Muscle layer of colon (tissue), 2 donors: ENCODE results near the gene RSU1.
"Not testable (repeated sequence)": the region's sequence is repeated elsewhere in the genome, so short reads cannot be mapped to it uniquely, and the experiment has no call there.

Experiments used
- H3K27ac ChIP-seq: one replicate; pipeline ENCODE4 v1.7.0; 2013; ENCODE audit warnings: low read depth, mild to moderate bottlenecking, low read length, moderate library complexity
- H3K27me3 ChIP-seq, 2 donors: one replicate each; pipeline ENCODE4 v1.7.0; 2013; ENCODE audit warnings: low read length in 2 of 2, mild to moderate bottlenecking in 2 of 2; ENCODE audit not compliant: insufficient read depth in 2 of 2, control insufficient read depth in 1 of 2
- H3K36me3 ChIP-seq: one replicate; pipeline ENCODE4 v1.7.0; 2013; ENCODE audit warnings: mild to moderate bottlenecking, low read length; ENCODE audit not compliant: insufficient read depth
- H3K4me1 ChIP-seq: one replicate; pipeline ENCODE4 v1.7.0; 2013; ENCODE audit warnings: mild to moderate bottlenecking, low read length; ENCODE audit not compliant: insufficient read depth
- H3K4me3 ChIP-seq, 2 donors: one replicate each; pipeline ENCODE4 v1.7.0; 2013; ENCODE audit warnings: low read length in 2 of 2, low read depth in 1 of 2, mild to moderate bottlenecking in 1 of 2, moderate library complexity in 1 of 2
- H3K9ac ChIP-seq: one replicate; pipeline ENCODE4 v1.7.0; 2013; ENCODE audit warnings: low read length
- H3K9me3 ChIP-seq: one replicate; pipeline ENCODE4 v1.7.0; 2013; ENCODE audit warnings: mild to moderate bottlenecking, low read length
- donor health status: abdominal sarcoma.
- donor health status: Adenocarcinoma of cecum.

RSU1 gene

DNA sequence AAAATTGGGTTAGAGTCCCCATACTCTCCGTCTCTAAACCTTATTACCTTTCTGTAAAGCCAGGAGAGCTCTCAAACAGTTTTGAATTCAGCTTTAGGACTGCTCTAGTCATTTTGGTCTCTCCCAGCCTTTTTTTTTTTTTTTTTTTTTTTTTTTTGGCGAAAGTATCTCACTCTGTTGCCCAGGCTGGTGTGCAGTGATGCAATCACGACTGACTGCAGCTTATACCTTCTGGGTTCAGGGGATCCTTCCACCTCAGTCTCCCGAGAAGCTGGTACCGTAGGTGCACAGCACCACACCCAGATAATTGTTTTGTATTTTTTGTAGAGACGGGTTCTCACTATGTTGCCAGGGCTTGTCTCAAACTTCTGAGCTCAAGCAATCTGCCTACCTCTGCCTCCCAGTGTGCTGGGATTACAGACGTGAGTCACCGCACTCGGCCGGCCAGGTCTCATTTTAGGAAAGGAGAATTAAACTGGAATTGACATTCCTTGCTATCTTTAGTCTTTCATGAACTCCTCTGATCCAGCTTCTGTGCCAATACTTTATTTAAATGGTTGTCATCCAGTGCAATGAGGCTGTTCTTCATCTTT, 31.4 kb upstream of the RSU1 start:
- H3K36me3 ChIP-seq, result no peaks in the 10 kb centered on the region
- no peak overlapping the region for H3K4me3 ChIP-seq
- no peak overlapping the region for H3K27ac ChIP-seq
- no peak overlapping the region for H3K9ac ChIP-seq
- no peaks in the 10 kb centered on the region for H3K9me3 ChIP-seq
- H3K4me1 ChIP-seq, result no peaks in the 10 kb centered on the region
- H3K27me3 ChIP-seq, result no peaks in the 10 kb centered on the region

DNA sequence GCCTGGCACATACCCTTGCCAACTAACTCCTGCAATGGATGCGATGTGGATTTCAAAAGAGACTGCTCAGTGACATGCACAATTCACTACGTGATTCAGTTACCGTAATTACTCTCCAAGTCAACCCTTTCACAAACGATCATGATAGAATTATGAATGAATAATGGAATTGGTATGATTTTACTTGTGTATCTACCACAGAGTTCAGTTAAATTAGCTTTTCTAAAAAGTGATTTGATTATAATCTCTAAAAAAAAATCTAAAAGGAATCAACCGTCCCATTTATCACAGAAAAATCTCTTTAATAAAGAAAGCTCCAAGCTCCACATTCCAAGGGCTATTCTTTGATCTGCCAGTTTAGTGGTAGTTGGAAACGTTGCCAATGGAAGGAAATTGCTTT, 30.4 kb upstream of the RSU1 start:
- no peaks in the 10 kb centered on the region for H3K9me3 ChIP-seq
- H3K4me3 ChIP-seq, result no peak overlapping the region
- no peak overlapping the region for H3K9ac ChIP-seq
- H3K4me1 ChIP-seq, result no peaks in the 10 kb centered on the region
- no peak overlapping the region for H3K27ac ChIP-seq
- H3K27me3 ChIP-seq, result no peaks in the 10 kb centered on the region
- H3K36me3 ChIP-seq, result no peaks in the 10 kb centered on the region

- Histone ChIP-seq H3K36me3 (no peaks in the 10 kb centered on the region), H3K9ac (no peak overlapping the region), H3K27ac (no peak overlapping the region), H3K4me3 (no peak overlapping the region), H3K4me1 (no peaks in the 10 kb centered on the region), H3K27me3 (no peaks in the 10 kb centered on the region), H3K9me3 (no peaks in the 10 kb centered on the region)
These were observed 28.0 kb upstream of the RSU1 start for GRCh38 chr10:16845248-16845647.

- no peaks in the 10 kb centered on the region for H3K4me1 ChIP-seq
- no peak overlapping the region for H3K4me3 ChIP-seq
- H3K9ac ChIP-seq, result no peak overlapping the region
- no peaks in the 10 kb centered on the region for H3K9me3 ChIP-seq
- no peaks in the 10 kb centered on the region for H3K27me3 ChIP-seq
- H3K36me3 ChIP-seq, result no peaks in the 10 kb centered on the region
- no peak overlapping the region for H3K27ac ChIP-seq
These were observed 26.1 kb upstream of the RSU1 start for GRCh38 chr10:16843252-16843870.

DNA sequence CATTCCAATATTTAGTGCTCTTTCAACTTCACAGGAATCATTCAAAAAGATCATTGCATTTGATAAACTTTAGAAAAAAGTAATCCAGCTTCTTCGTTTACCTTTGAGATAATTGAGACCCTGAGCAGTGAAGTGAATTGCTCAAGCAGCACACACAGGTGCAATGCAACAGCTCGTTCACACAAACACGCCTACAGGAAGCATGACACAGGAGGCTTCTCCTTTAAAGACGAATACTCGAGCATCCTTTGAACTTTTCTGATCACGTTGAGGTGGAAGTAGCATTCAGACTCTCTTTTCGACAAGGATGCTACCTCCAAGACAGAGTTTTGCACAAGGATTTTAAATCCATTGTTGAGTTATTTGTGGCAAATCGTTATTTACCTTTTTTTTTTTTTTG, 18.0 kb upstream of the RSU1 start:
- no peaks in the 10 kb centered on the region for H3K27me3 ChIP-seq
- H3K4me1 ChIP-seq, result no peaks in the 10 kb centered on the region
- no peaks in the 10 kb centered on the region for H3K9me3 ChIP-seq
- no peak overlapping the region for H3K4me3 ChIP-seq
- no peaks in the 10 kb centered on the region for H3K36me3 ChIP-seq
- no peak overlapping the region for H3K27ac ChIP-seq
- no peak overlapping the region for H3K9ac ChIP-seq

DNA sequence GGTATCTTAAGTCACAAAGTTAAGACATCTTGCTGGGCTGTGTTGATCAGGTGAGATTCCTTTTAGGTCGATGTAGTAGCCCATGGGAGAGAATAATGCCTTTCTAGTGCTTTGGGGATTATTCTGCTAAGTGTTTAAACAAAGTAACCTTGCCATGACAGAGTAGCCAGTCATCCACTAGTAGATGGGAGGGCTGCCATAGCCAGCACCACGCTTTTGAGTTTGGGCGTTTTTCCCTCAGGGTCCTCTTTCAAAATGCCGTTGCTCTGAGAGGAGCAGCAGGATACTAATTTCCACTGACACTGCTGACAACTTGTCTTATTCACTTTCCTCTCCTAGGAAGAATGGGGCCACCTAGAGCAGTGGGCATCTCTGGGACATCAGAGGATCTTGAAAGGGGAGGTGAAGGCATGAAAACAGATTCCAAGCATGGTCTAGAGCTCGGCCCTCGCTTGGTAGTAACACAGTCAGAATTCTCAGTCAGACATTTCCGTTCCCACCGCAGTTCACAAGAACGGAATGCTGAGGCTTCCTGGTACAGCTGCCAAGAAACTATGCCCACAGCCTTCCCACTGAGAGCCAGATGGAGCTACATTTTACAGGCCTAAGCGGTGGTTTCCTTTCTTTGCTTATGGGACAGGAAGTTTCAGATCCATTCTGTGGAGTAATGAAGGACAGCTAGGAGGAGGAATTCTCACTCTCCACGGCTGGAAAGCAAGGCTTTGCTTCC, 15.3 kb upstream of the RSU1 start:
- no peak overlapping the region for H3K9ac ChIP-seq
- no peaks in the 10 kb centered on the region for H3K36me3 ChIP-seq
- no peaks in the 10 kb centered on the region for H3K27me3 ChIP-seq
- H3K27ac ChIP-seq, result no peak overlapping the region
- no peaks in the 10 kb centered on the region for H3K4me1 ChIP-seq
- no peak overlapping the region for H3K4me3 ChIP-seq
- no peaks in the 10 kb centered on the region for H3K9me3 ChIP-seq

- Histone ChIP-seq H3K4me3 (no peak overlapping the region), H3K27me3 (no peaks in the 10 kb centered on the region), H3K4me1 (no peaks in the 10 kb centered on the region), H3K27ac (no peak overlapping the region), H3K9ac (no peak overlapping the region), H3K9me3 (no peaks in the 10 kb centered on the region), H3K36me3 (no peaks in the 10 kb centered on the region)
These were observed 11.5 kb upstream of the RSU1 start for GRCh38 chr10:16828701-16829175.

GRCh38 chr10:16828114-16828568, 10.9 kb upstream of the RSU1 start:
- no peak overlapping the region for H3K9ac ChIP-seq
- no peaks in the 10 kb centered on the region for H3K27me3 ChIP-seq
- no peaks in the 10 kb centered on the region for H3K9me3 ChIP-seq
- no peak overlapping the region for H3K4me3 ChIP-seq
- H3K27ac ChIP-seq, result no peak overlapping the region
- H3K36me3 ChIP-seq, result no peaks in the 10 kb centered on the region
- H3K4me1 ChIP-seq, result no peaks in the 10 kb centered on the region

DNA sequence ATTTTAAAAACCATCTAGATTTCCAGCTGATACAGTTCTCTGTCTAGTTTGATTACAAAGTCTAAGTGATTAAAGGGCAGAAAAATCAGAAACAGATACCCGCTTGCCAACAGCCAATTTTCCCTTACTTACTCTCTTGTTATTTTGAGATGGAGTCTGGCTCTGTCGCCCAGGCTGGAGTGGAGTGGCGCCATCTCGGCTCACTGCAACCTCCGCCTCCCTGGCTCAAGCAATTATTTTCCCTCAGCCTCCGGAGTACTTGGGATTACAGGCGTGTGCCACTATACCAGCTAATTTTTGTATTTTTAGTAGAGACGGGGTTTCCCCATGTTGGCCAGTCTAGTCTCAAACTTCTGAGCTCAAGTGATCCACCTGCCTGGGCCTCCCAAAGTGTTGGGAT, 10.2 kb upstream of the RSU1 start:
- H3K4me1 ChIP-seq, H3K4me3 ChIP-seq, H3K9me3 ChIP-seq, H3K9ac ChIP-seq, H3K36me3 ChIP-seq, H3K27ac ChIP-seq, H3K27me3 ChIP-seq: not testable (repeated sequence)

DNA sequence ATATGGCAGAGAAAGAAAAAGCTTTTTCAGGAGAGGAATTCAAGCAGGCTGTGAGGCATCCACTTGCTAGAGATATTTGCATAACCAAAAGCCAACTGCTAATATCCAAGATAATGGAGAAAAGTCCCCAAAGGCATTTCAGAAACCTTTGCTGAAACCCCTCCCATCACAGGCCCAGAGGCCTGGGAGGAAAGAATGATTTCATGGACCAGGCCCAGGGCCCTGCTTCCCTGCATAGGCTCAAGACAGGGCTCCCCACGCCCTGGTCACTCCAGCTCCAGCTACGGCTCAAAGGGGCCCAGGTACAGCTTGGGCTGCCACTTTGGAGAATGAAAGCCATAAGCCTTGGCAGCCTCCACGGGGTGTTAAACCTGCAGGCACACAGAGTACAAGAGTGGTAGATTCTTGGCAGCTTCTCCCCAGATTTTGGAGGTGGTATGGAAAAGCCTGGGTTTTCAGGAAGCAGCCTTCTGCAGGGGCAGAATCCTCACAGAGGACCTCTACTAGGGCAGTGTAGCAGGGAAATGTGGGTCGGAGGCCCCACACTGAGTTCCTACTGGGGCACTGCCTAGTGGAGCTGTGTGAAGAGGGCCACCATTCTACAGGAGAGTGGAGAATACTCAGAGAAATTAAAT, 5.6 kb upstream of the RSU1 start:
- no peak overlapping the region for H3K4me3 ChIP-seq
- no peaks in the 10 kb centered on the region for H3K27me3 ChIP-seq
- no peak overlapping the region for H3K9ac ChIP-seq
- no peak overlapping the region for H3K27ac ChIP-seq
- H3K9me3 ChIP-seq, result no peaks in the 10 kb centered on the region
- peaks cover 5% of the 10 kb centered on the region for H3K4me1 ChIP-seq
- no peaks in the 10 kb centered on the region for H3K36me3 ChIP-seq

DNA sequence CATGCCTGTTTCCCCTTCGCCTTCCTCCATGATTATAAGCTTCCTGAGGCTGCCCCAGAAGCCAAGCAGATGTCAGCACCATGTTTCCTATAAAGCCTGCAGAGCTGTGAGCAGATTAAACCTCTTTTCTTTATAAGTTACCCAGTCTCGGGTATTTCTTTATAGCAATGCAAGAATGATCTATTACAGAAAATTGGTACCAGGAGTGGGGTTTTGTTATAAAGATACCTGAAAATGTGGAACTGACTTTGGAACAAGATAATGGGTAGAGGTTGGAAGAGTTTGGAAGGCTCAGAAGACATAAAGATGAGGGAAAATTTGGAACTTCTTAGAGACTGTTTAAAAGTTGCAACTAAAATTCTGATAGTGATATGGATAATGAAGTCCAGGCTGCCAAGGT, 4.8 kb upstream of the RSU1 start:
- H3K27me3 ChIP-seq, result no peaks in the 10 kb centered on the region

More for the DNA sequence above, 4.8 kb upstream of the RSU1 start:
- H3K9ac ChIP-seq, result no peak overlapping the region
- no peaks in the 10 kb centered on the region for H3K9me3 ChIP-seq
- no peak overlapping the region for H3K27ac ChIP-seq
- H3K4me1 ChIP-seq, result peaks cover 5% of the 10 kb centered on the region
- H3K4me3 ChIP-seq, result no peak overlapping the region
- no peaks in the 10 kb centered on the region for H3K36me3 ChIP-seq
